HG02970 (cell line): ENCODE results near the gene FRMD7.
"Not testable (repeated sequence)": the region's sequence is repeated elsewhere in the genome, so short reads cannot be mapped to it uniquely, and the experiment has no call there.

Source experiments
- ATAC-seq: cut with Tn5 transposase; IDR thresholded peaks from one replicate; pipeline ENCODE4 v1.9.1; 2021; ENCODE audit warnings: mild to moderate bottlenecking, moderate library complexity, moderate number of reproducible peaks; ENCODE audit not compliant: unreplicated experiment, low FRiP score

FRMD7 gene

GRCh38 chrX:132127743-132128142 is at the start of gene FRMD7:
Gene FRMD7, minus strand, starts transcription at chrX:132128020. Its CDS starts 176 bp downstream, at chrX:132127844.
- no peak for ATAC-seq

GRCh38 chrX:132173647-132174046 is 45.8 kb upstream of the FRMD7 start:
- no peak for ATAC-seq

- ATAC-seq, result no peak
Observed at GRCh38 chrX:132171881-132172280, 44.1 kb upstream of the FRMD7 start.

GRCh38 chrX:132171478-132171877 is 43.7 kb upstream of the FRMD7 start:
- no peak for ATAC-seq

GRCh38 chrX:132169554-132169953 is 41.7 kb upstream of the FRMD7 start:
- no peak for ATAC-seq

- ATAC-seq, result no peak
Observed at GRCh38 chrX:132165651-132166050, 37.8 kb upstream of the FRMD7 start.

- no peak for ATAC-seq
Observed at GRCh38 chrX:132165005-132165404, 37.2 kb upstream of the FRMD7 start.

- ATAC-seq, result not testable (repeated sequence)
Observed at GRCh38 chrX:132163094-132163493, 35.3 kb upstream of the FRMD7 start.

GRCh38 chrX:132153166-132153565 is 25.3 kb upstream of the FRMD7 start:
- no peak for ATAC-seq

GRCh38 chrX:132146456-132146855 is 18.6 kb upstream of the FRMD7 start:
- ATAC-seq, result no peak

GRCh38 chrX:132144061-132144460 is 16.2 kb upstream of the FRMD7 start:
- no peak for ATAC-seq

- ATAC-seq, result no peak
Observed at GRCh38 chrX:132125906-132126305, 1.9 kb downstream of the FRMD7 start.

GRCh38 chrX:132120913-132121312 is 6.9 kb downstream of the FRMD7 start:
- no peak for ATAC-seq

- ATAC-seq, result no peak
Observed at GRCh38 chrX:132119821-132120515, 7.9 kb downstream of the FRMD7 start.

GRCh38 chrX:132119283-132119682 is 8.5 kb downstream of the FRMD7 start:
- no peak for ATAC-seq

GRCh38 chrX:132118358-132118757 is 9.5 kb downstream of the FRMD7 start:
- ATAC-seq, result no peak

- ATAC-seq, result no peak
Observed at GRCh38 chrX:132115792-132116191, 12.0 kb downstream of the FRMD7 start.

- no peak for ATAC-seq
Observed at GRCh38 chrX:132114607-132115006, 13.2 kb downstream of the FRMD7 start.

- no peak for ATAC-seq
Observed at GRCh38 chrX:132107291-132107690, 20.5 kb downstream of the FRMD7 start.

- no peak for ATAC-seq
Observed at GRCh38 chrX:132101799-132102198, 26.0 kb downstream of the FRMD7 start.

GRCh38 chrX:132101206-132101605 is 26.6 kb downstream of the FRMD7 start:
- no peak for ATAC-seq

GRCh38 chrX:132098704-132099103 is 29.1 kb downstream of the FRMD7 start:
- not testable (repeated sequence) for ATAC-seq

GRCh38 chrX:132094164-132094563 is 33.7 kb downstream of the FRMD7 start:
- ATAC-seq, result no peak
